HepG2 (cell line): ENCODE data around the gene ASGR1. TPM values are rescaled to one million over a fixed set of nuclear protein-coding genes. Genes with fewer than 3 reads are reported as not detected.
"Not testable (repeated sequence)": the region's sequence is repeated elsewhere in the genome, so short reads cannot be mapped to it uniquely, and the experiment has no call there.

Source experiments
- ATAC-seq: fragments of 200-7000 bp; cut with Tn5 transposase; 3 replicates; pipeline ENCODE4 v1.9.1; 2020; ENCODE audit warnings: mild to moderate bottlenecking, moderate library complexity
- BruUV-seq: library from RNA; stranded (reverse); fragments of 400-500 nt; replicated peaks from 2 replicates; lab custom pipeline; 2021; lab: Mats Ljungman, UMichigan
- CTCF ChIA-PET: fragments of 300-600 bp; formaldehyde crosslinking; extraction: SDS; loops from one replicate; lab custom pipeline; 2021; ENCODE audit warnings: low total read pairs, inconsistent platforms, low intra/inter-chr PET ratio; lab: Yijun Ruan, JAX
- POLR2A ChIA-PET: fragments of 350-600 bp; sonication (Branson Sonifier 250); formaldehyde crosslinking; loops from one replicate; lab custom pipeline; 2020; ENCODE audit warnings: antibody characterized with exemption, inconsistent platforms; lab: Yijun Ruan, JAX
- DNase-seq: peaks from one replicate; pipeline ENCODE4 v3.0.0-alpha.2; 2015; ENCODE audit warnings: low spot score
- FAIRE-seq: peaks from 3 replicates; lab custom pipeline; 2011; peaks lifted over from hg19 to GRCh38; lab: Jason Lieb, UNC
- H2AFZ ChIP-seq: one replicate; pipeline ENCODE4 v1.6.1; 2011; ENCODE audit warnings: low read length, inconsistent platforms
- H3K27ac ChIP-seq: fragments of 300-600 bp; 3 replicates; pipeline ENCODE4 v1.8.0; 2011; ENCODE audit warnings: mixed run types, mild to moderate bottlenecking, mixed read lengths, low read length, inconsistent platforms; ENCODE audit not compliant: insufficient read depth; ENCODE audit errors: extremely low read length
- H3K27me3 ChIP-seq, 2 experiments: fragments of 200-600 bp in 1 of 2; 2 replicates in 1 of 2; 3 replicates in 1 of 2; pipeline versions ENCODE4 v1.6.0 to v1.8.0; 2011; ENCODE audit warnings: low read length in 2 of 2, mild to moderate bottlenecking in 2 of 2, moderate library complexity in 2 of 2, inconsistent platforms in 1 of 2; ENCODE audit not compliant: insufficient read depth in 2 of 2, control insufficient read depth in 1 of 2
- H3K36me3 ChIP-seq, 2 experiments: fragments of 200-600 bp in 1 of 2; replicated peaks in 1 of 2; 2 replicates in 1 of 2; 3 replicates in 1 of 2; pipeline versions ENCODE4 v1.5.1 to v1.8.0; 2011; ENCODE audit warnings: low read length in 2 of 2, inconsistent platforms in 1 of 2; ENCODE audit not compliant: insufficient read depth in 2 of 2, control insufficient read depth in 1 of 2
- H3K4me1 ChIP-seq: 2 replicates; pipeline ENCODE4 v1.5.1; 2012; ENCODE audit warnings: low read length, inconsistent platforms; ENCODE audit not compliant: insufficient read depth
- H3K4me2 ChIP-seq: 2 replicates; pipeline ENCODE4 v1.6.0; 2011; ENCODE audit warnings: low read depth, low read length, inconsistent platforms
- H3K4me3 ChIP-seq, 3 experiments: fragments of 200-600 bp in 1 of 3; sonication (generic), shearing (Covaris generic) in 1 of 3; replicated peaks in 1 of 3; 2 replicates each; pipeline ENCODE4 v1.5.1; 2011 to 2016; ENCODE audit warnings: low read length in 3 of 3, inconsistent platforms in 2 of 3, low read depth in 2 of 3, mild to moderate bottlenecking in 2 of 3, control low read depth in 1 of 3, mixed read lengths in 1 of 3; ENCODE audit not compliant: insufficient read depth in 1 of 3
- H3K79me2 ChIP-seq: one replicate; pipeline ENCODE4 v1.6.1; 2011; ENCODE audit warnings: low read length, inconsistent platforms; ENCODE audit not compliant: insufficient read depth
- H3K9ac ChIP-seq: 2 replicates; pipeline ENCODE4 v1.6.0; 2011; ENCODE audit warnings: mild to moderate bottlenecking, low read depth, low read length, inconsistent platforms; ENCODE audit not compliant: insufficient read depth
- H3K9me3 ChIP-seq: 2 replicates; pipeline ENCODE4 v1.5.1; 2012; ENCODE audit warnings: mild to moderate bottlenecking, low read length
- H4K20me1 ChIP-seq: 2 replicates; pipeline ENCODE4 v1.6.0; 2011; ENCODE audit warnings: inconsistent platforms, mild to moderate bottlenecking, low read length, moderate library complexity; ENCODE audit not compliant: insufficient read depth
- ARID2 ChIP-seq: sonication (generic); formaldehyde crosslinking; IDR thresholded peaks from 2 replicates; pipeline ENCODE4 v1.8.1; 2022; ENCODE audit warnings: mild to moderate bottlenecking, missing genetic modification reagents, borderline replicate concordance
- ELF1 ChIP-seq: sonication (generic); formaldehyde crosslinking; IDR thresholded peaks from 2 replicates; pipeline ENCODE4 v1.4.0; 2020; ENCODE audit warnings: missing genetic modification reagents
- SATB2 ChIP-seq: sonication (generic); formaldehyde crosslinking; IDR thresholded peaks from 2 replicates; pipeline ENCODE4 v1.5.0; 2020; ENCODE audit warnings: missing genetic modification reagents
- SNRNP70 ChIP-seq: fragments of 200-400 bp; formaldehyde crosslinking; IDR thresholded peaks from 2 replicates; pipeline ENCODE4 v1.6.1; 2017; ENCODE audit warnings: mild to moderate bottlenecking, low read depth, low read length, moderate library complexity
- ZBTB33 ChIP-seq: sonication (generic); formaldehyde crosslinking; IDR thresholded peaks from 2 replicates; pipeline ENCODE4 v1.4.0; 2020; ENCODE audit warnings: missing genetic modification reagents
- WGBS: methylation state at CpG from one replicate; pipeline ENCODE4 v1.1.6; 2017; ENCODE audit warnings: low lambda C conversion rate; 5-methylcytosine and 5-hydroxymethylcytosine counted together
- in situ Hi-C: cut with HindIII; loops from 2 replicates; pipeline ENCODE4 v1.10.0; 2017; ENCODE audit warnings: low pct_unique_long_range_greater_than_20kb; ENCODE audit not compliant: extremely low pct_ligation_motif_present
- intact Hi-C: fragments of 100-400 bp; cut with micrococcal nuclease; formaldehyde crosslinking; loops from one replicate; pipeline ENCODE4 v1.10.0; 2022; ENCODE audit not compliant: unreplicated experiment
- polyA plus RNA-seq, 8 experiments: library from polyadenylated mRNA; depleted of rRNA in 3 of 8; stranded (reverse) in 7 of 8; unstranded in 1 of 8; fragments of >200 nt; fragmentation: Illumina TruSeq in 4 of 8; extraction: Trizol in 4 of 8; gene quantifications; 2 replicates each; pipeline versions ENCODE4 v1.2.1 to v1.2.3, GENCODE V29; 2011 to 2016; ENCODE audit warnings: low read depth in 4 of 8, missing spikeins in 1 of 8, mixed read lengths in 1 of 8; ENCODE audit not compliant: insufficient read depth in 1 of 8
- total RNA-seq, 5 experiments: library from RNA; depleted of rRNA; stranded (reverse); fragments of >200 nt; fragmentation: Illumina TruSeq; extraction: Trizol; gene quantifications; 2 replicates each; pipeline ENCODE4 v1.2.3, GENCODE V29; 2016; ENCODE audit warnings: low read depth in 1 of 5
- TF ChIP-seq, protein P1 (sequence below): sonication (generic); formaldehyde crosslinking; IDR thresholded peaks from 2 replicates; pipeline ENCODE4 v1.5.0; 2020; ENCODE audit warnings: mild to moderate bottlenecking, missing genetic modification reagents, moderate library complexity

The ASGR1 gene
- total and polyA plus RNA-seq, 2 of the 13 experiments (the other 11 are each of a cell fraction or from before 2014, with no cell fraction given), result 353 to 796 TPM

DNA sequence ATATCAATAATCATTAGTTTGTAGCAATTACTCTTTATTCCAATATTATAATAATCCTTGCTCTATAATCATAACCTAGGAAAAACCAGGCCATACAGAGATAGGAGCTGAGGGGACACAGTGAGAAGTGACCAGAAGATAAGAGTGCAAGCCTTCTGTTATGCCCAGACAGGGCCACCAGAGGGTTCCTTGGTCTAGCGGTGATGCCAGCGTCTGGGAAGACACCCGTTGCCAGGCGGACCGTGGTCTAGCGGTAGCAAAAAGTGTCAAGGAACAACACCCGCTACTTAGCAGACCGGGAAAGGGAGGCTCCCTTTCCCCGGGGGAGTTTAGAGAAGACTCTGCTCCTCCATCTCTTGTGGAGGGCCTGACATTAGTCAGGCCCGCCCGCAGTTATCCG is 52.8 kb downstream of the ASGR1 start:
- TF ChIP-seq, protein P1, sequence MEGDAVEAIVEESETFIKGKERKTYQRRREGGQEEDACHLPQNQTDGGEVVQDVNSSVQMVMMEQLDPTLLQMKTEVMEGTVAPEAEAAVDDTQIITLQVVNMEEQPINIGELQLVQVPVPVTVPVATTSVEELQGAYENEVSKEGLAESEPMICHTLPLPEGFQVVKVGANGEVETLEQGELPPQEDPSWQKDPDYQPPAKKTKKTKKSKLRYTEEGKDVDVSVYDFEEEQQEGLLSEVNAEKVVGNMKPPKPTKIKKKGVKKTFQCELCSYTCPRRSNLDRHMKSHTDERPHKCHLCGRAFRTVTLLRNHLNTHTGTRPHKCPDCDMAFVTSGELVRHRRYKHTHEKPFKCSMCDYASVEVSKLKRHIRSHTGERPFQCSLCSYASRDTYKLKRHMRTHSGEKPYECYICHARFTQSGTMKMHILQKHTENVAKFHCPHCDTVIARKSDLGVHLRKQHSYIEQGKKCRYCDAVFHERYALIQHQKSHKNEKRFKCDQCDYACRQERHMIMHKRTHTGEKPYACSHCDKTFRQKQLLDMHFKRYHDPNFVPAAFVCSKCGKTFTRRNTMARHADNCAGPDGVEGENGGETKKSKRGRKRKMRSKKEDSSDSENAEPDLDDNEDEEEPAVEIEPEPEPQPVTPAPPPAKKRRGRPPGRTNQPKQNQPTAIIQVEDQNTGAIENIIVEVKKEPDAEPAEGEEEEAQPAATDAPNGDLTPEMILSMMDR, result 0 out of 2 replicates have a peak, but pooled peaks have one; percentile 7
- TF ChIP-seq ZBTB33 (CRISPR knock-in tag), result peak; percentile 97
- H3K36me3 ChIP-seq, H3K9ac ChIP-seq, H2AFZ ChIP-seq, in situ Hi-C loops, FAIRE-seq, H3K4me3 ChIP-seq, CTCF ChIA-PET, ATAC-seq, BruUV-seq, intact Hi-C loops, DNase-seq, H4K20me1 ChIP-seq, H3K27me3 ChIP-seq, H3K27ac ChIP-seq, H3K4me2 ChIP-seq, H3K9me3 ChIP-seq, H3K79me2 ChIP-seq: not testable (repeated sequence)
- peaks cover 23% of the 10 kb centered on the region for H3K4me1 ChIP-seq
- WGBS, result 85% methylated on average over 12 of the region's 12 CpGs
- POLR2A ChIA-PET, result interaction anchor here (0.9 to 2.0 kb wide), 4 partner anchors 9 to 24 kb away, joined by 3 to 5 read pairs (median 4); partner anchors contain the start of gene ASGR2

DNA sequence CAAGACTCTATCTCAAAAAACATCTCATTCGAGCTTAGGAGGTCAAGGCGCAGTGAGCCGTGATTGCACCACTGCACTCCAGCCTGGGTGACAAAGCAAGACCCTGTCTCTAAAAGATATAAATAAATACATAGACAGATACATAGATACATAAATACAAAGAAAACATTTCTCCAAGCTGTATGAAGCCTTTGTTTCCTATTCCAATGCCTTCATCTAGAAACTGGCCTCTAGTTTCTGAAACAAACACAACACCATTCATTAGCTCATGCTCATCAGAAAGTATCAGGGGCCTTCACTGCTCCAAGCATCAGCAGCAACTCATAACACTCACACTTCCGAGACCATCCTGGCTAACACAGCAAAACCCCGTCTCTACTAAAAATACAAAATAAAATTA is 54.2 kb downstream of the ASGR1 start:
- Histone ChIP-seq H3K27ac (no peak overlapping the region), H3K36me3 (no peaks in the 10 kb centered on the region), H3K9me3 (no peaks in the 10 kb centered on the region), H3K4me2 (no peak overlapping the region), H3K27me3 (no peaks in the 10 kb centered on the region), H2AFZ (no peak overlapping the region), H3K9ac (no peak overlapping the region)
- no peak for ATAC-seq
- ChIA-PET POLR2A (interaction anchor here (1.0 to 3.1 kb wide), 2 partner anchors 10 to 89 kb away, joined by 3 to 25 read pairs; partner anchors contain the start of genes ASGR2 and SLC16A13), CTCF (no interaction called here)
- BruUV-seq, result no TSS peak
- TF ChIP-seq SNRNP70 (no peak), ARID2 (CRISPR knock-in tag) (no peak), ELF1 (CRISPR knock-in tag) (no peak), SATB2 (CRISPR knock-in tag) (no peak)
- TF ChIP-seq, all 625 proteins: peak for 0
- intact Hi-C loops, result no loop called here
- FAIRE-seq (no peak), DNase-seq (no peak)
- Histone ChIP-seq H3K79me2 (no peaks in the 10 kb centered on the region), H3K4me1 (peaks cover 14% of the 10 kb centered on the region), H4K20me1 (no peaks in the 10 kb centered on the region), H3K4me3 (no peak overlapping the region)
- WGBS, result 91% methylated on average over 5 of the region's 5 CpGs
- in situ Hi-C loops, result no loop called here
